Measurements from ENCODE around the gene AADACL4.

Gene AADACL4

GRCh38 chr1:12598974-12599373 is 44.9 kb upstream of the AADACL4 start:
- CTCF ChIA-PET = interaction anchor here (0.6 to 3.4 kb wide), 6 partner anchors 10 to 276 kb away, joined by 3 to 18 read pairs (median 6); partner anchors contain the start of gene DHRS3

GRCh38 chr1:12599657-12600056 is 44.2 kb upstream of the AADACL4 start:
- ChIA-PET CTCF (interaction anchor here (1.4 to 3.4 kb wide), 2 partner anchors 12 to 19 kb away, joined by 7 to 18 read pairs; partner anchors contain the start of gene DHRS3), POLR2A (no interaction called here)

More at GRCh38 chr1:12598974-12599373, 44.9 kb upstream of the AADACL4 start:
- Histone ChIP-seq H3K9me3 (ENCODE audit: control extremely low read depth in 1 of 5, control insufficient read depth in 4 of 5, insufficient read depth in 2 of 5, low read depth in 1 of 5, low read length in 4 of 5) (no peaks in the 10 kb centered on the region), H3K4me1 (ENCODE audit: control extremely low read depth in 1 of 4, control insufficient read depth in 4 of 4, insufficient read depth in 4 of 4, low read length in 3 of 4) (peaks cover 2 to 30% (median 16%) of the 10 kb centered on the region in 4 experiments), H3K36me3 (ENCODE audit: control insufficient read depth in 4 of 4, insufficient read depth in 4 of 4, low read length in 3 of 4) (no peaks in the 10 kb centered on the region), H3K4me3 (ENCODE audit: control insufficient read depth in 1 of 7, extremely low read depth in 1 of 7, insufficient read depth in 4 of 7, low read depth in 2 of 7, low read length in 6 of 7) (no peak overlapping the region), H3K27me3 (replicated peaks in 2 of 5; ENCODE audit: control insufficient read depth in 4 of 5, insufficient read depth in 5 of 5, low read length in 4 of 5) (peaks cover 0 to 11% (median 2%) of the 10 kb centered on the region in 5 experiments), H3K27ac (ENCODE audit: insufficient read depth in 1 of 2, low read depth in 1 of 2, low read length in 2 of 2, poor library complexity in 1 of 2, severe bottlenecking in 2 of 2) (no peak overlapping the region)
- WGBS (ENCODE audit: insufficient coverage) = 97% methylated on average over 6 of the region's 6 CpGs
- POLR2A ChIA-PET = interaction anchor here (0.7 to 1.1 kb wide), 2 partner anchors 19 to 53 kb away, joined by 3 to 5 read pairs; partner anchors contain the start of gene DHRS3
- DNase-seq = no peak

DNA sequence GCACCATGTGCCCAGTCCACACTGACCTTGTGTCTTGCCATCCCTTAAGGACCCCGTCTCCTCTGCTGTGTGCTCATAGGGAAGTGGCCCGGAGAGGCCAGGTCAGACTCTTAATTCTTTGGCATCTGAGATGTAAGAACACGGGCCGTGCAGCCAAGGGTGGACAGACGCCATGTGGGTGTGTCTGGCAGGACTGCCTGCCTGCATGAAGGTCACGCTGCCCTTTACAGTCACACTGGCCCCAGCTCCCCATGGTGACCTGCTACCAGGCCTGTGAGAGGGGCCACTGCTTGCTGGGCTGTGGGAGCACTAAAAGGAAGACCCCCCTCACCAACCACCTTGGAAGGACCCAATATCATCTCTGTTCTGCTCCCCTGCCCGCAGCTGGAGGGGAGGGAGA is 43.5 kb upstream of the AADACL4 start:
- H3K4me1 ChIP-seq (ENCODE audit: control extremely low read depth in 1 of 4, control insufficient read depth in 4 of 4, insufficient read depth in 4 of 4, low read length in 3 of 4) = peaks cover 6 to 29% (median 17%) of the 10 kb centered on the region in 4 experiments
- CTCF ChIA-PET = interaction anchor here (1.4 to 5.4 kb wide), 4 partner anchors 12 to 193 kb away, joined by 4 to 37 read pairs (median 18); partner anchors contain the start of gene DHRS3
- H3K36me3 ChIP-seq (ENCODE audit: control insufficient read depth in 4 of 4, insufficient read depth in 4 of 4, low read length in 3 of 4) = no peaks in the 10 kb centered on the region
- peaks cover 0 to 9% (median 0%) of the 10 kb centered on the region in 5 experiments for H3K27me3 ChIP-seq (replicated peaks in 2 of 5; ENCODE audit: control insufficient read depth in 4 of 5, insufficient read depth in 5 of 5, low read length in 4 of 5)
- no peak overlapping the region for H3K4me3 ChIP-seq (ENCODE audit: control insufficient read depth in 1 of 7, extremely low read depth in 1 of 7, insufficient read depth in 4 of 7, low read depth in 2 of 7, low read length in 6 of 7)
- DNase-seq = no peak
- H3K27ac ChIP-seq (ENCODE audit: insufficient read depth in 1 of 2, low read depth in 1 of 2, low read length in 2 of 2, poor library complexity in 1 of 2, severe bottlenecking in 2 of 2) = no peak overlapping the region
- no peaks in the 10 kb centered on the region for H3K9me3 ChIP-seq (ENCODE audit: control extremely low read depth in 1 of 5, control insufficient read depth in 4 of 5, insufficient read depth in 2 of 5, low read depth in 1 of 5, low read length in 4 of 5)
- 70% methylated on average over 5 of the region's 7 CpGs for WGBS (ENCODE audit: insufficient coverage)
- POLR2A ChIA-PET = no interaction called here

More at GRCh38 chr1:12599657-12600056, 44.2 kb upstream of the AADACL4 start:
- H3K9me3 ChIP-seq (ENCODE audit: control extremely low read depth in 1 of 5, control insufficient read depth in 4 of 5, insufficient read depth in 2 of 5, low read depth in 1 of 5, low read length in 4 of 5) = no peaks in the 10 kb centered on the region
- H3K27me3 ChIP-seq (replicated peaks in 2 of 5; ENCODE audit: control insufficient read depth in 4 of 5, insufficient read depth in 5 of 5, low read length in 4 of 5) = peaks cover 0 to 9% (median 0%) of the 10 kb centered on the region in 5 experiments
- no peak for DNase-seq
- 88% methylated on average over 5 of the region's 5 CpGs for WGBS (ENCODE audit: insufficient coverage)
- no peaks in the 10 kb centered on the region for H3K36me3 ChIP-seq (ENCODE audit: control insufficient read depth in 4 of 4, insufficient read depth in 4 of 4, low read length in 3 of 4)
- no peak overlapping the region for H3K4me3 ChIP-seq (ENCODE audit: control insufficient read depth in 1 of 7, extremely low read depth in 1 of 7, insufficient read depth in 4 of 7, low read depth in 2 of 7, low read length in 6 of 7)
- H3K27ac ChIP-seq (ENCODE audit: insufficient read depth in 1 of 2, low read depth in 1 of 2, low read length in 2 of 2, poor library complexity in 1 of 2, severe bottlenecking in 2 of 2) = no peak overlapping the region
- H3K4me1 ChIP-seq (ENCODE audit: control extremely low read depth in 1 of 4, control insufficient read depth in 4 of 4, insufficient read depth in 4 of 4, low read length in 3 of 4) = peaks cover 7 to 34% (median 21%) of the 10 kb centered on the region in 4 experiments

DNA sequence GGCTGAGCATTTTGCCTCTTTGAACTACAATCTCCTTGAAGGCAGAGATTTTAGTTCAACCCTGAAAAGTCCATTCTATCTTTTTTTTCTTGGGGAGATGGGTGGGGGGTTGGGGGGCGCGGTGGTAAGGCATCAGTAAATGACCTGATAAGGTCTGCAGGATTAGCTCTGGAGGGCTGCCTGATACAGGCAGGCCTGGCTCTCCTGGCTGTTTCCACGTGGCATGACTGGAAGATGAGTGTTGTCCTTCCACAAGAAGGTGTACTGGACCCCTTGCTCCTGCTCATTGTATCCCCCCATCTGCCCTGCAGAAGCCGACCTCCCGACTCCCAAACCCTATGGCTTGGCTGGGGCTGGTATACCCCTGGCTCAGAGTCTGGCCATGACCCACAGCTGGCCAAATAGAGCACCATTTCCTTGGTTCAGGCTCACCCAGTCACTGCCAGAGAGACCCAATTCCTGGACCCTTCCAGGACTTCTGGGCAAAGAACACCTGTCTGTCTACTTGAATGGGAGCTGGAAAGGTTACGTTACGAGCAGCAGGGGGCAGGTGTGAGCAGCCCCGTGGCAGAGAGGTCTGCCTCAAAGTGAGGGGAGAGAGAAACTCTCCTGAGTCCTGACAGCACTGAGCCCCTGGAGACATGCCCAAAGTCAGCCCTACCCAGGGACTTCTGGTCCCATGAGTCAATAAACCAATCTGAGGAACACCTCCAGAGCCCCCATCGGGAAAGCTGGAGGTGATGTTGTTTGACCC is 42.8 kb upstream of the AADACL4 start:
- 61% methylated on average over 6 of the region's 9 CpGs for WGBS (ENCODE audit: insufficient coverage)
- Histone ChIP-seq H3K36me3 (ENCODE audit: control insufficient read depth in 4 of 4, insufficient read depth in 4 of 4, low read length in 3 of 4) (no peaks in the 10 kb centered on the region), H3K27ac (ENCODE audit: insufficient read depth in 1 of 2, low read depth in 1 of 2, low read length in 2 of 2, poor library complexity in 1 of 2, severe bottlenecking in 2 of 2) (no peak overlapping the region), H3K4me1 (ENCODE audit: control extremely low read depth in 1 of 4, control insufficient read depth in 4 of 4, insufficient read depth in 4 of 4, low read length in 3 of 4) (peaks cover 4 to 23% (median 13%) of the 10 kb centered on the region in 4 experiments), H3K27me3 (replicated peaks in 2 of 5; ENCODE audit: control insufficient read depth in 4 of 5, insufficient read depth in 5 of 5, low read length in 4 of 5) (peaks cover 0 to 7% (median 0%) of the 10 kb centered on the region in 5 experiments), H3K4me3 (ENCODE audit: control insufficient read depth in 1 of 7, extremely low read depth in 1 of 7, insufficient read depth in 4 of 7, low read depth in 2 of 7, low read length in 6 of 7) (no peak overlapping the region), H3K9me3 (ENCODE audit: control extremely low read depth in 1 of 5, control insufficient read depth in 4 of 5, insufficient read depth in 2 of 5, low read depth in 1 of 5, low read length in 4 of 5) (no peaks in the 10 kb centered on the region)
- POLR2A ChIA-PET = no interaction called here
- peak in 2 of 3 donors; percentile 63 to 68 for DNase-seq
- CTCF ChIA-PET = interaction anchor here (1.0 to 5.4 kb wide), 10 partner anchors 11 to 284 kb away, joined by 3 to 37 read pairs (median 4); partner anchors contain the start of gene DHRS3

- Histone ChIP-seq H3K4me3 (ENCODE audit: control insufficient read depth in 1 of 7, extremely low read depth in 1 of 7, insufficient read depth in 4 of 7, low read depth in 2 of 7, low read length in 6 of 7) (no peak overlapping the region), H3K27me3 (replicated peaks in 2 of 5; ENCODE audit: control insufficient read depth in 4 of 5, insufficient read depth in 5 of 5, low read length in 4 of 5) (peaks cover 0 to 2% (median 0%) of the 10 kb centered on the region in 5 experiments), H3K36me3 (ENCODE audit: control insufficient read depth in 4 of 4, insufficient read depth in 4 of 4, low read length in 3 of 4) (no peaks in the 10 kb centered on the region), H3K27ac (ENCODE audit: insufficient read depth in 1 of 2, low read depth in 1 of 2, low read length in 2 of 2, poor library complexity in 1 of 2, severe bottlenecking in 2 of 2) (no peak overlapping the region), H3K9me3 (ENCODE audit: control extremely low read depth in 1 of 5, control insufficient read depth in 4 of 5, insufficient read depth in 2 of 5, low read depth in 1 of 5, low read length in 4 of 5) (peaks cover 0 to 3% (median 0%) of the 10 kb centered on the region in 5 experiments), H3K4me1 (ENCODE audit: control extremely low read depth in 1 of 4, control insufficient read depth in 4 of 4, insufficient read depth in 4 of 4, low read length in 3 of 4) (peaks cover 4 to 21% (median 12%) of the 10 kb centered on the region in 4 experiments)
- 95% methylated on average over 10 of the region's 13 CpGs for WGBS (ENCODE audit: insufficient coverage)
- CTCF ChIA-PET = interaction anchor here (1.0 to 5.4 kb wide), 10 partner anchors 10 to 284 kb away, joined by 3 to 37 read pairs (median 4); partner anchors contain the start of gene DHRS3
- DNase-seq = peak in 2 of 3 donors; percentile 40 to 75
- POLR2A ChIA-PET = no interaction called here
Observed at GRCh38 chr1:12601700-12602658, 41.9 kb upstream of the AADACL4 start.

DNA sequence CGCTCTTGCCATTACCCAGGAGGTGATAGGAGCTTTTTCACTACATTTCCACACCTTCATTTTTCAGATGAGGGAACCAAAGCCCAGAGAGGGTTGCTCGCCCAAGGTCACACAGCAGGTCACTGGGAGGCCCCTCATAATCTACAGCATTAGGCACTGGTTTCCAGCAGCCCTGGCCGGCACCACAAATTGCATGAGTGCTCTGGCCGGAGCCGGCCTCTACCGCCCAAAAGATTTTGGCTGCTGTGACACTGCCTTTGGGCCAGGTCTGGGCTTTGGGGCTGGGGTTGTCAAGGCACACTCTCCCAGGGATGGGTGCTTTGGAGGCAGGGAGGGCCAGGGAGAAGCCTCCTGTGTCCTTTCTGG is 41.2 kb upstream of the AADACL4 start:
- Histone ChIP-seq H3K27ac (ENCODE audit: insufficient read depth in 1 of 2, low read depth in 1 of 2, low read length in 2 of 2, poor library complexity in 1 of 2, severe bottlenecking in 2 of 2) (no peak overlapping the region), H3K4me1 (ENCODE audit: control extremely low read depth in 1 of 4, control insufficient read depth in 4 of 4, insufficient read depth in 4 of 4, low read length in 3 of 4) (peaks cover 4 to 21% (median 12%) of the 10 kb centered on the region in 4 experiments), H3K9me3 (ENCODE audit: control extremely low read depth in 1 of 5, control insufficient read depth in 4 of 5, insufficient read depth in 2 of 5, low read depth in 1 of 5, low read length in 4 of 5) (peaks cover 0 to 3% (median 0%) of the 10 kb centered on the region in 5 experiments), H3K36me3 (ENCODE audit: control insufficient read depth in 4 of 4, insufficient read depth in 4 of 4, low read length in 3 of 4) (no peaks in the 10 kb centered on the region), H3K27me3 (replicated peaks in 2 of 5; ENCODE audit: control insufficient read depth in 4 of 5, insufficient read depth in 5 of 5, low read length in 4 of 5) (peaks cover 0 to 2% (median 0%) of the 10 kb centered on the region in 5 experiments), H3K4me3 (ENCODE audit: control insufficient read depth in 1 of 7, extremely low read depth in 1 of 7, insufficient read depth in 4 of 7, low read depth in 2 of 7, low read length in 6 of 7) (no peak overlapping the region)
- WGBS (ENCODE audit: insufficient coverage) = 92% methylated on average over 4 of the region's 6 CpGs
- CTCF ChIA-PET = interaction anchor here (0.6 to 5.4 kb wide), 5 partner anchors 13 to 152 kb away, joined by 3 to 37 read pairs (median 4); partner anchors contain the start of gene DHRS3
- no peak for DNase-seq
- POLR2A ChIA-PET = no interaction called here
